Measurements from ENCODE around the gene PACRG. TPM values are rescaled to one million over a fixed set of nuclear protein-coding genes. Genes with fewer than 3 reads are reported as not detected.

The PACRG gene
- total RNA-seq, 1 experiment from 2014 or later = 0.26 TPM

GRCh38 chr6:163352011-163352685 lies 624.4 kb downstream of the PACRG start:
- H3K4me1 ChIP-seq (ENCODE audit: insufficient read depth, low read length) = peaks cover 5% of the 10 kb centered on the region; the same call in 1 of the 2 replicates
- H3K4ac ChIP-seq (ENCODE audit: low read depth, low read length) = no peak overlapping the region
- H2BK15ac ChIP-seq (ENCODE audit: low read depth, low read length) = no peak overlapping the region
- no peak overlapping the region for H2BK120ac ChIP-seq (ENCODE audit: low read depth, low read length, poor library complexity, severe bottlenecking)
- no peak overlapping the region for H3K9ac ChIP-seq (ENCODE audit: extremely low read depth, insufficient read length, low read length)
- H3K79me2 ChIP-seq (ENCODE audit: insufficient read depth, low read length) = no peaks in the 10 kb centered on the region
- no peak overlapping the region for H2BK20ac ChIP-seq (ENCODE audit: low read depth, low read length, poor library complexity, severe bottlenecking)
- no peaks in the 10 kb centered on the region for H3K36me3 Mint-ChIP-seq (ENCODE audit: insufficient read depth in 1 of 3, low read depth in 3 of 3)
- no peaks in the 10 kb centered on the region for H3K27me3 Mint-ChIP-seq (ENCODE audit: low read depth)
- no peak overlapping the region for H2AK5ac ChIP-seq (ENCODE audit: insufficient read length, low read length)
- no peak overlapping the region for H3K23ac ChIP-seq (ENCODE audit: insufficient read length, low read depth, low read length)
- H3K79me1 ChIP-seq (ENCODE audit: insufficient read depth, low read depth, low read length, poor library complexity, severe bottlenecking) = no peaks in the 10 kb centered on the region
- no peaks in the 10 kb centered on the region for H3K9me3 Mint-ChIP-seq
- whole genome bisulfite sequencing (ENCODE audit: extremely low coverage, insufficient read length, low lambda C conversion rate) = no CpG with 5 or more reads among the region's 16 CpGs
- no peak overlapping the region for H3K4me2 ChIP-seq (ENCODE audit: insufficient read depth, insufficient read length, low read length)
- no peak overlapping the region for H3K56ac ChIP-seq (ENCODE audit: insufficient read length, low read depth, low read length)
- no peak overlapping the region for H4K8ac ChIP-seq (replicated peaks; ENCODE audit: insufficient read length, low read depth, low read length)
- H3K27ac Mint-ChIP-seq = no peak overlapping the region
- H3K27me3 ChIP-seq (ENCODE audit: insufficient read depth, low read length) = no peaks in the 10 kb centered on the region
- H3K4me1 Mint-ChIP-seq = peaks cover 15 to 32% of the 10 kb centered on the region in 2 experiments; a peak in 3 of 4 replicates
- H4K20me1 ChIP-seq (ENCODE audit: control insufficient read depth, insufficient read depth, insufficient read length) = no peaks in the 10 kb centered on the region
- no peak overlapping the region for H3K27ac ChIP-seq (ENCODE audit: insufficient read length, low read depth, low read length)
- DNase-seq = no peak
- H2AFZ ChIP-seq (ENCODE audit: low read length) = no peak overlapping the region
- no peaks in the 10 kb centered on the region for H3K9me3 ChIP-seq (ENCODE audit: control insufficient read depth, low read depth, low read length)
- no peak overlapping the region for H3K4me3 Mint-ChIP-seq
- H3K23me2 ChIP-seq (ENCODE audit: insufficient read length, low read depth, low read length, poor library complexity, severe bottlenecking) = peaks cover 2% of the 10 kb centered on the region
- H3T11ph ChIP-seq (ENCODE audit: low read length) = no peak overlapping the region
- H2BK12ac ChIP-seq (ENCODE audit: insufficient read length, low read depth, low read length) = no peak overlapping the region
- no peak overlapping the region for H4K91ac ChIP-seq (ENCODE audit: insufficient read length, low read depth, low read length)
- H3K18ac ChIP-seq (ENCODE audit: insufficient read length, low read depth, low read length) = no peak overlapping the region
- H4K5ac ChIP-seq (ENCODE audit: insufficient read length, low read depth, low read length) = no peak overlapping the region
- no peak overlapping the region for H3K14ac ChIP-seq (ENCODE audit: insufficient read depth, low read length)
- no peak overlapping the region for H2BK5ac ChIP-seq (ENCODE audit: insufficient read length, low read length)
- no peak for TF ChIP-seq CTCF (conservative IDR thresholded peaks at IDR 0.05)
